ENCODE results near the gene BUB3.

Gene BUB3

GRCh38 chr10:123204127-123204461 lies 49.9 kb downstream of the BUB3 start:
- no peak for DNase-seq (ENCODE audit: low spot score)

GRCh38 chr10:123205041-123205440 lies 50.8 kb downstream of the BUB3 start:
- DNase-seq (ENCODE audit: low spot score) = no peak

- no peak for DNase-seq (ENCODE audit: low spot score)
Measured at GRCh38 chr10:123212063-123212462, 57.9 kb downstream of the BUB3 start.

GRCh38 chr10:123212640-123213039 lies 58.4 kb downstream of the BUB3 start:
- DNase-seq (ENCODE audit: low spot score) = no peak

- no peak for DNase-seq (ENCODE audit: low spot score)
Measured at GRCh38 chr10:123213192-123213591, 59.0 kb downstream of the BUB3 start.

Measured in cerebellar cortex (tissue), 1 donor.